T47D (cell line): ENCODE measurements around the gene RIOK3.
"Not testable (repeated sequence)": the region's sequence is repeated elsewhere in the genome, so short reads cannot be mapped to it uniquely, and the experiment has no call there.

ENCODE experiments used
- DNase-seq, 2 experiments: peaks; one replicate each; pipeline versions ENCODE4 v3.0.0 to v3.0.0-alpha.2; 2011 to 2012; ENCODE audit warnings: low read depth in 1 of 2, low spot score in 1 of 2
- JUND ChIP-seq: IDR thresholded peaks from 2 replicates; pipeline ENCODE4 v1.6.1; 2012; ENCODE audit warnings: low read depth
- in situ Hi-C: cut with HindIII; loops from 2 replicates; pipeline ENCODE4 v1.10.0; 2016; ENCODE audit warnings: low sequenced_read_pairs, low pct_unique_long_range_greater_than_20kb

The RIOK3 gene

GRCh38 chr18:23504720-23505119 lies 51.6 kb downstream of the RIOK3 start:
- in situ Hi-C loops: no loop called here
- DNase-seq: no peak
- TF ChIP-seq JUND: no peak

DNA sequence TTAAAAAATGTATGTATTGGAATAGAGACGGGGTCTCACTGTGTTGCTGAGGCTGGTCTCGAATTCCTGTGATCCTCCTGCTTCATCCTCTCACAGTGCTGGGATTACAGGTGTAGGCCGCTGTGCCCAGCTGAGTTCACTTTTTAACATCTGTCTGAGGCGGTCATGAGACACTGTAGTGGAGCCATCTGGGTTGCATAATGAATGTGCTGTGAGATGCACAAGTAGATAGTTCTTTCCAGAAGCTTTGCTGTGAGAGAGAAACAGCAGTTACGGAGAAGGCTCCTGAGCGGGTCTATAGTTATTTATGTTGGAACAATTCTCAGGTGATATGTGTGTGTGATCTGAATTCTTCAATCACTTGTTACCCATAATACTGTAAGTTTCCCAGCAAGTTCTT lies 53.3 kb downstream of the RIOK3 start:
- TF ChIP-seq JUND: no peak
- DNase-seq: no peak
- in situ Hi-C loops: no loop called here

DNA sequence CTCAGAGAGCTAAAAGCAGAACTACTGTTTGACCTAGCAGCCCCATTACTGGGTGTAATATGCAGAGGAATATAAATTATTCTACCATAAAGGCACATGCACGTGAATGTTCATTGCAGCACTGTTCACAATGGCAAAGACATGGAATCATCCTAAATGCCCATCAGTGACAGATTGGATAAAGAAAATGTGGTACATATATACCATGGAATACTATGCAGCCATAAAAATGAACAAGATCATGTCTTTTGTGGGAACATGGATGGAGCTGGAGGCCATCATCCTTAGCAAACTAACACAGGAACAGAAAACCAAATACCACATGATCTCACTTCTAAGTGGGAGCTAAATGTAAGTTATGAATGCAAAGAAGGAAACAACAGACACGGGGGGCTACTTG lies 57.8 kb downstream of the RIOK3 start:
- in situ Hi-C loops: not testable (repeated sequence)

GRCh38 chr18:23512216-23512615 lies 59.1 kb downstream of the RIOK3 start:
- DNase-seq, in situ Hi-C loops: not testable (repeated sequence)

More for the DNA sequence above, 57.8 kb downstream of the RIOK3 start:
- DNase-seq: not testable (repeated sequence)

GRCh38 chr18:23512641-23513040 lies 59.6 kb downstream of the RIOK3 start:
- in situ Hi-C loops: no loop called here
- TF ChIP-seq JUND: no peak
- no peak for DNase-seq

- in situ Hi-C loops: no loop called here
- peak; percentile 18 to 79 for DNase-seq
- no peak for TF ChIP-seq JUND
Observed at GRCh38 chr18:23515911-23516546, 62.9 kb downstream of the RIOK3 start.

DNA sequence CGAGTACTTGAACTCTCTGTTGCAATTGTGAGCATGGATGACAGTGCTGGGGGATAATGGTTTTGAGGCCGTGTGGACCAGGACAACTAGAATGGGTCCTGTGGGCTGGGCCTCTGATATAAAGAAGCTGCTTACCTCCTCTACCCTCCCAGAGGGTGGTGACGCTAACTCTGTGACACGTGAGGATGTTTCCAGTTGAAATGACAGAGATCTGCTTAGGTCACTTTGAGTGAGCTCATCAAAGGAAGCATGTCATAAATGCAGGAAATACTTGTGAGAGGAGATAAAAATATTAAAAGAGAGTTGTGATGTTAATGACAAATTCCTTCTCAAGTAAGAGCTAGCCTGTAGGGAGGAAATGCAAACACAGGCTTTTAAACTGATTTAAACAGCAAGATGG lies 66.6 kb downstream of the RIOK3 start:
- TF ChIP-seq JUND: no peak
- DNase-seq: no peak
- in situ Hi-C loops: no loop called here

- no peak for TF ChIP-seq JUND
- DNase-seq: no peak
- in situ Hi-C loops: no loop called here
Observed at GRCh38 chr18:23521271-23521670, 68.2 kb downstream of the RIOK3 start.

DNA sequence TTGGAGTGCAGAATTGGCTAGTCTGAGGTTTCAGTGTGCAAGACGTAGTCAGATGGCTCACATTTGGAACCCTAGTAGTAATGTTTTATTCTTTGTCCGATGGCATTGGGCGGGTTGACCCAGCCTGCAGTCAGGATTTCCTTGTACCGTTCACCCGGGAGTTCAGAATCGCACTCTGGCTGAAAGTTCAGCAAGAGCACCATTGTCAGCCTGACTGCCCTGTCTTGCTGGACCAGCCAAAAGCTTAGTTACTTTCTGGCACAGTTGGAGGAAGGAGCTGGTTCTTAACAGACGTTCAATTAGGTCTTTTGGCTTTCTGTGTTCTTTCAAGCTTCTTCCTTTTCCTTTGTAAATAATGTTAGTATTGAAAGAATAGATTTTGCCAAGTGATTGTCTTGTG lies 68.8 kb downstream of the RIOK3 start:
- no peak for DNase-seq
- in situ Hi-C loops: no loop called here
- TF ChIP-seq JUND: no peak

DNA sequence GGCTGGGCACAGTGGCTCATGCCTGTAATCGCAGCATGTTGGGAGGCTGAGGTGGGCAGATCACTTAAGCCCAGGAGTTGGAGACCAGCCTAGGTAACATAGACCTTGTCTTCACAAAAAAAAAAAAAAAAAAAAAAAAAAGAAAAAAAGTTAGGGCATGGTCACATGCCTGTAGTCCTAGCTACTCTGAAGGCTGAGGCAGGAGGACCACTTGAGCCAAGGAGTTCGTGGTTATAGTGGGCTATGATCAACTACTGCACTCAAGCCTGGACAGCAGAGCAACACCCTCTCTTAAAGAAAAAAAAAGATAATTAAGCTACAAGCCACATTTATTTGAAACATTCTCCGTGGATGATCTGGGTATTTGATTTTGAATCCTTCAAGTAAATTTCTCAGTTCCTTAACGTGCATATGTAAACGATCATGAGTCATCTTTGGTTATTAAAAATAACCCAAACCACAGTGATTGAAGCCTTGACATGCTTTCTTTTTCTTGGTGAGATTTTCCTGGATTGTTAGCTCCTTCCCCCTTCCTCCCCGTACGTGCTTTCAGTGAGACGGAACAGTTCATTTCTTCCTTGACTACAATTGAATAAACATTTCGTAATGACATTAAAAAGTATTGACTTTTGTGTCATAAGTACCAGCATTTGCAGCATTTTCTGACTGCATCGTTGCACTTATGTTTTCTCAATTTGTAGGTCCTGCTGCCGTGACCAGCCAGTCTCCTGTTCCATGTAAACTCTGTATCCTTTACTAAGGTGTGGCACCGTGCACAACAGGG lies 70.5 kb downstream of the RIOK3 start:
- DNase-seq: no peak
- no peak for TF ChIP-seq JUND
- in situ Hi-C loops: no loop called here

DNA sequence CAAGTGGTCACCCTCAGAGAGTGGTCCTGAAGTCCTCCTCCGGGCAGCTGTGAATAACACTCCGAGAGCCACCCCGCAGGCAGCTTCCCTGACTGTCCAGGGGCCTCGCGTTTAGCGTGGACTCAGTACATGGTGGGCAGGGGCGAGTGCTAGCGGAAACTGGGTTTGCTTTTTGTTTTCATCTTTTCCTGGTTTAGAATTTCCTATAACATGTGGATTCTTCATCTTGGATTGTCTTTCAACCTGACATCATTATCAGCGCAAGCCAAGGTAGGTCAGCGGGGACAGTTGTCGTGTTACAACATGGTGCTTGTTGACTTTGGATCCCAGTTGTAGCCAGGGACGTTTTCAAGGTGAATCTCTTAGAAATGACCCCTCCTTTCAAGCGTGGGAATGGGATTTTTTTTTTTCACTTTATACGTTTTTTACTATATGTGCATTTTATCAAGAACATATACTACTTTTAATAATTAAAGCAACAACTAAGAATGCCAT lies 71.2 kb downstream of the RIOK3 start:
- DNase-seq: no peak
- in situ Hi-C loops: no loop called here
- no peak for TF ChIP-seq JUND

- in situ Hi-C loops: no loop called here
- DNase-seq: no peak
- TF ChIP-seq JUND: no peak
Observed at GRCh38 chr18:23526501-23527063, 73.5 kb downstream of the RIOK3 start.
